ENCODE measurements around the gene CIB2. TPM values are rescaled to one million over a fixed set of nuclear protein-coding genes. Genes with fewer than 3 reads are reported as not detected.

CIB2 gene
- total RNA-seq, 6 donors from 2014 or later: 0.77 to 5.2 (median 1.2) TPM; not detected in 1

GRCh38 chr15:78149805-78150751 is 18.8 kb upstream of the CIB2 start:
- Histone ChIP-seq H3K27ac (peak overlapping the region; percentile 80 to 89 (median 86)), H3K9me3 (no peaks in the 10 kb centered on the region), H3K27me3 (no peaks in the 10 kb centered on the region), H3K4me1 (peaks cover 18 to 23% (median 18%) of the 10 kb centered on the region in 4 donors), H3K36me3 (no peaks in the 10 kb centered on the region), H3K4me3 (peak overlapping the region; percentile 65 to 97 (median 81))
- ATAC-seq (ENCODE audit: low FRiP score in 2 of 2) (no peak), DNase-seq (peak in 1 of 2 donors; percentile 46)
- no peak for TF ChIP-seq EP300 (IDR thresholded peaks at IDR 0.05)
- TF ChIP-seq POLR2AphosphoS5 (IDR thresholded peaks at IDR 0.05): no peak
- no peak for TF ChIP-seq CTCF (IDR thresholded peaks at IDR 0.05)
- TF ChIP-seq POLR2A (IDR thresholded peaks at IDR 0.05): no peak
- 14 to 36% methylated on average over 9 to 18 of the region's 20 CpGs for WGBS, 2 donors

GRCh38 chr15:78149068-78149804 is 18.0 kb upstream of the CIB2 start, which contains the start of gene IDH3A:
IDH3A (plus strand) TSS chr15:78149362; CDS start chr15:78149404, 42 bp downstream.
- peak within 1 kb of the TSS; percentile 80 to 89 (median 86) for H3K27ac ChIP-seq

GRCh38 chr15:78148392-78149067 is 17.3 kb upstream of the CIB2 start:
- WGBS, 2 donors: 15 to 18% methylated on average over 14 of the region's 14 CpGs
- no peaks in the 10 kb centered on the region for H3K36me3 ChIP-seq

More at GRCh38 chr15:78149068-78149804, 18.0 kb upstream of the CIB2 start, which contains the start of gene IDH3A:
- WGBS, 2 donors: 0% methylated on average over 9 to 24 of the region's 79 CpGs
- Histone ChIP-seq H3K9me3 (no peaks in the 10 kb centered on the region), H3K4me3 (peak within 1 kb of the TSS; percentile 65 to 97 (median 81)), H3K36me3 (no peaks in the 10 kb centered on the region), H3K4me1 (peaks cover 12 to 20% (median 14%) of the 10 kb centered on the region in 4 donors), H3K27me3 (no peaks in the 10 kb centered on the region)
- DNase-seq (peak; percentile 99 to 100), ATAC-seq (ENCODE audit: low FRiP score in 2 of 2) (peak; percentile 99 to 100)
- TF ChIP-seq POLR2A (IDR thresholded peaks at IDR 0.05): peak in 3 of 4 donors; percentile 53 to 88 (median 86)
- TF ChIP-seq EP300 (IDR thresholded peaks at IDR 0.05): peak in 1 of 4 donors; percentile 7
- TF ChIP-seq CTCF (IDR thresholded peaks at IDR 0.05): peak in 1 of 6 experiments; percentile 9
- peak; percentile 78 to 85 for TF ChIP-seq POLR2AphosphoS5 (IDR thresholded peaks at IDR 0.05)

GRCh38 chr15:78147566-78147965 is 16.3 kb upstream of the CIB2 start:
- Histone ChIP-seq H3K36me3 (no peaks in the 10 kb centered on the region), H3K9me3 (no peaks in the 10 kb centered on the region), H3K4me3 (no peak overlapping the region), H3K27me3 (no peaks in the 10 kb centered on the region), H3K27ac (no peak overlapping the region), H3K4me1 (peaks cover 12 to 20% (median 13%) of the 10 kb centered on the region in 4 donors)
- TF ChIP-seq CTCF (IDR thresholded peaks at IDR 0.05) (no peak), EP300 (IDR thresholded peaks at IDR 0.05) (no peak), POLR2AphosphoS5 (IDR thresholded peaks at IDR 0.05) (no peak), POLR2A (IDR thresholded peaks at IDR 0.05) (no peak)
- 93 to 94% methylated on average over 6 of the region's 6 CpGs for WGBS, 2 donors
- ATAC-seq (ENCODE audit: low FRiP score in 2 of 2) (no peak), DNase-seq (no peak)

More at GRCh38 chr15:78148392-78149067, 17.3 kb upstream of the CIB2 start:
- ATAC-seq (ENCODE audit: low FRiP score in 2 of 2): no peak
- Histone ChIP-seq H3K27ac (peak overlapping the region; percentile 51 to 89 (median 76)), H3K27me3 (no peaks in the 10 kb centered on the region), H3K9me3 (no peaks in the 10 kb centered on the region), H3K4me1 (peaks cover 12 to 20% (median 13%) of the 10 kb centered on the region in 4 donors), H3K4me3 (peak overlapping the region; percentile 3 to 97 (median 81))
- no peak for TF ChIP-seq POLR2A (IDR thresholded peaks at IDR 0.05)
- no peak for TF ChIP-seq POLR2AphosphoS5 (IDR thresholded peaks at IDR 0.05)
- TF ChIP-seq EP300 (IDR thresholded peaks at IDR 0.05): no peak
- DNase-seq: no peak

Data from upper lobe of left lung (tissue), 6 donors.